ENCODE results near the gene KRT75.

The KRT75 gene

GRCh38 chr12:52385226-52385702 is 48.9 kb downstream of the KRT75 start, which contains the start of gene KRT84 (continued):
- no peak for TF ChIP-seq TSHZ1 (tag by site-specific recombination; IDR thresholded peaks at IDR 0.05; ENCODE audit: borderline replicate concordance)
- no peak for TF ChIP-seq HOXC10 (CRISPR knock-in tag; IDR thresholded peaks at IDR 0.05)
- no peak for TF ChIP-seq ZNF423 (tag by site-specific recombination; IDR thresholded peaks at IDR 0.05)
- no peak for TF ChIP-seq ZNF548 (tag by site-specific recombination; IDR thresholded peaks at IDR 0.05)
- no peak for TF ChIP-seq ZNF416 (tag by site-specific recombination; IDR thresholded peaks at IDR 0.05)
- no peak for TF ChIP-seq BCL11A (tag by site-specific recombination; IDR thresholded peaks at IDR 0.05; ENCODE audit: low read depth)
- TF ChIP-seq ZNF544 (tag by site-specific recombination; IDR thresholded peaks at IDR 0.05) = no peak
- no peak for TF ChIP-seq ZNF157 (tag by site-specific recombination; IDR thresholded peaks at IDR 0.05)

DNA sequence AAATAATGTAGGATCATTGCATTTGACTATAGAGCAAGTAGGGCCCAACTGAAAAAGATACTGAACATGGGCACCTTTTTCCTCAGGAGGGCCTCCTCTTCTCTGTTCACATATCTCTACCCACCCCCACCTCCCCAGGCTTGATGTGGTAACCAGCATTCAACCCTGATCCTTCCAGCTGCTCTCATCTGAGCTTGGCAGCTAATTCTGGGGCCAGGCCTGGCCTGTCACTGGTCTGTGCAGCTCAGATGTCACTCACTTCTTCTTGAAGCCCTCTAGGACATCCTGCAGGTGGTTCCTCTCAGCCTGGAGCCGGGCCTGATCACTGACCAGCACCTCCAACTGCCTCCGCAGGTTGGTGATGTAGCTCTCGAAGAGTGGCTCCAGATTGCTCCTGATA is 50.8 kb downstream of the KRT75 start:
- Histone ChIP-seq H3K36me3 (ENCODE audit: control insufficient read depth in 2 of 2, insufficient read depth in 1 of 2, low read length in 2 of 2) (no peaks in the 10 kb centered on the region), H3K4me1 (ENCODE audit: control insufficient read depth, insufficient read depth, low read length) (no peaks in the 10 kb centered on the region), H3K9me3 (ENCODE audit: control insufficient read depth, insufficient read depth, low read depth, low read length) (no peaks in the 10 kb centered on the region), H3K4me3 (ENCODE audit: low read depth, low read length) (no peak overlapping the region), H3K27ac (ENCODE audit: extremely low read depth, low read depth, low read length) (no peak overlapping the region)
- ChIA-PET POLR2A (no interaction called here), CTCF (interaction anchor here (0.6 to 4.3 kb wide), 6 partner anchors 10 to 600 kb away, joined by 3 to 38 read pairs (median 4); no protein-coding TSS in a partner anchor)
- TF ChIP-seq ZNF600 (tag by site-specific recombination; IDR thresholded peaks at IDR 0.05) (no peak), ZNF501 (tag by site-specific recombination; IDR thresholded peaks at IDR 0.05) (no peak), ZNF350 (tag by site-specific recombination; IDR thresholded peaks at IDR 0.05) (no peak), ZNF302 (tag by site-specific recombination; IDR thresholded peaks at IDR 0.05; ENCODE audit: low read depth) (no peak), ZNF239 (tag by site-specific recombination; IDR thresholded peaks at IDR 0.05) (no peak), ZNF133 (tag by site-specific recombination; IDR thresholded peaks at IDR 0.05) (no peak)

DNA sequence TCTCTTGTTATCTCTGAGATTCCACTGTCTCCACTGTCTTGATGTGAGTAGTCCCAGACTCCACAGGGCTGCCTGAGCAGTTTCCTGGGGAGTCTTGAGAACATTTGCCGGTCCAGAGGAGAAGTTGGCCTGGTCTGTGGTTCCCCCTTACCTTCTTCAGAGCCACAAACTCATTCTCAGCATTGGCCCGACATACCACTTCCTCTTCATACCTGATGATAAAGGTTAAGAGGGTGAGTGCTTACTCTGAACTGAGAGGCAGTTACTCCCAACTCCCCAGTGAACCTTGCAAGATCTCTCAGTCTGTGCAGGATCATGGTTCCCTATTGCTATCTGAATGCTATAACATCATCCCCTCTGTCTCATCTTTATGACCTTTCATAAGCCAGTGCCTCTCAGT is 51.3 kb downstream of the KRT75 start:
- POLR2A ChIA-PET = no interaction called here
- TF ChIP-seq PRDM2 (tag by site-specific recombination; IDR thresholded peaks at IDR 0.05; ENCODE audit: borderline replicate concordance) (no peak), ZNF169 (tag by site-specific recombination; IDR thresholded peaks at IDR 0.05) (no peak), ZNF202 (tag by site-specific recombination; IDR thresholded peaks at IDR 0.05; ENCODE audit: borderline replicate concordance) (no peak), ZBTB7A (tag by site-specific recombination; IDR thresholded peaks at IDR 0.05; ENCODE audit: low read depth) (no peak), TRIM28 (IDR thresholded peaks at IDR 0.05; ENCODE audit: borderline replicate concordance, low read length) (no peak), ZNF701 (tag by site-specific recombination; IDR thresholded peaks at IDR 0.05) (no peak), MEIS1 (CRISPR knock-in tag; IDR thresholded peaks at IDR 0.05; ENCODE audit: borderline replicate concordance) (no peak), ZNF26 (tag by site-specific recombination; IDR thresholded peaks at IDR 0.05) (no peak)

More for the DNA sequence above, 51.3 kb downstream of the KRT75 start:
- Histone ChIP-seq H3K4me3 (ENCODE audit: low read depth, low read length) (no peak overlapping the region), H3K36me3 (ENCODE audit: control insufficient read depth in 2 of 2, insufficient read depth in 1 of 2, low read length in 2 of 2) (no peaks in the 10 kb centered on the region), H3K9me3 (ENCODE audit: control insufficient read depth, insufficient read depth, low read depth, low read length) (no peaks in the 10 kb centered on the region), H3K27ac (ENCODE audit: extremely low read depth, low read depth, low read length) (no peak overlapping the region), H3K4me1 (ENCODE audit: control insufficient read depth, insufficient read depth, low read length) (no peaks in the 10 kb centered on the region)
- CTCF ChIA-PET = interaction anchor here (0.6 to 4.3 kb wide), 6 partner anchors 9 to 601 kb away, joined by 3 to 38 read pairs (median 4); no protein-coding TSS in a partner anchor

All from HEK293 (cell line).